Peyer's patch (tissue), 4 donors: Measurements from ENCODE around the gene MYO15B. TPM values are rescaled to one million over a fixed set of nuclear protein-coding genes. Genes with fewer than 3 reads are reported as not detected.

ENCODE experiments used
- DNase-seq, 3 donors: peaks; one replicate each; pipeline ENCODE4 v3.0.0-alpha.2; 2017 to 2019
- H3K27ac ChIP-seq, 4 donors: fragments of 200-600 bp; sonication (generic); one replicate each; pipeline ENCODE4 v1.5.1; 2016 to 2019
- H3K27me3 ChIP-seq, 2 donors: fragments of 200-600 bp; sonication (generic); one replicate each; pipeline ENCODE4 v1.5.1; 2019
- H3K36me3 ChIP-seq, 3 donors: fragments of 200-600 bp; sonication (generic); one replicate each; pipeline ENCODE4 v1.5.1; 2016 to 2019
- H3K4me1 ChIP-seq, 4 donors: fragments of 200-600 bp; sonication (generic); one replicate each; pipeline ENCODE4 v1.5.1; 2016 to 2019
- H3K4me3 ChIP-seq, 4 donors: fragments of 200-600 bp; sonication (generic); 1 replicate in 3 of 4; 2 replicates in 1 of 4; pipeline ENCODE4 v1.5.1; 2016 to 2019; ENCODE audit warnings: mild to moderate bottlenecking in 1 of 4
- H3K9me3 ChIP-seq, 4 donors: fragments of 200-600 bp; sonication (generic); one replicate each; pipeline ENCODE4 v1.5.1; 2016 to 2019; ENCODE audit warnings: mild to moderate bottlenecking in 1 of 4
- CTCF ChIP-seq, 6 experiments: fragments of 450-650 bp in 4 of 6; fragments of 200-600 bp in 2 of 6; sonication (generic) in 1 of 6; IDR thresholded peaks; one replicate each; pipeline ENCODE4 v1.5.1; 2017 to 2019; ENCODE audit warnings: antibody characterized with exemption in 6 of 6, mild to moderate bottlenecking in 3 of 6, moderate library complexity in 1 of 6
- POLR2A ChIP-seq, 2 donors: fragments of 450-650 bp; IDR thresholded peaks; one replicate each; pipeline ENCODE4 v1.5.1; 2017; ENCODE audit warnings: antibody characterized with exemption in 2 of 2, mild to moderate bottlenecking in 2 of 2, moderate library complexity in 2 of 2
- total RNA-seq, 4 donors: library from RNA; depleted of rRNA; stranded (reverse); fragments of >200 nt; gene quantifications; one replicate each; pipeline ENCODE4 v1.1.0, GENCODE V29; 2016

The MYO15B gene
- total RNA-seq, 4 donors from 2014 or later, result 552 to 2,671 (median 1,951) TPM

DNA sequence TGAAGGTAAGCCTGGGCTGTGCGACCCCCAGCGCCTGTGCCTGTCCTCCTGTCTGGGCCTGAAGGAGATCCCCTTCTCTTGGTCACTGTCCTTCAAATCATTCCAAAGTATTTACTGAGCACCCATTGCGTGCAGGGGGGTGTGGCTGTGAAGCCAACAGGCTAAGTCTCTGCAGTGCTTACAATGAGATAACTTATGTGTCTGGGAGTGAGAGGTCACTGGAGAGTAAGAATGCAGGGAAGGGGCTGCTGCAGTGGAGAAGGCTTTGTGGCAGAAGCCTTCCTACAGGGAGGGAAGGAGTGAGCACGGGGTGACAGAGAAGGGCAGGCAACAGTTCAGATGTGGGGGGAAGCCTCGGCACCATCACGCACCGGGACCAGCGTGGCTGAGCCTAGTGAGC is 34.5 kb downstream of the MYO15B start:
- H3K4me1 ChIP-seq, result peaks cover 0 to 5% (median 2%) of the 10 kb centered on the region in 4 donors
- no peaks in the 10 kb centered on the region for H3K9me3 ChIP-seq
- TF ChIP-seq POLR2A (IDR thresholded peaks at IDR 0.05) (no peak), CTCF (IDR thresholded peaks at IDR 0.05) (no peak)
- H3K27ac ChIP-seq, result peak overlapping the region in 1 of 4 donors; percentile 30
- no peak for DNase-seq
- no peak overlapping the region for H3K4me3 ChIP-seq
- no peaks in the 10 kb centered on the region for H3K27me3 ChIP-seq
- peaks cover 0 to 94% (median 0%) of the 10 kb centered on the region in 3 donors for H3K36me3 ChIP-seq

DNA sequence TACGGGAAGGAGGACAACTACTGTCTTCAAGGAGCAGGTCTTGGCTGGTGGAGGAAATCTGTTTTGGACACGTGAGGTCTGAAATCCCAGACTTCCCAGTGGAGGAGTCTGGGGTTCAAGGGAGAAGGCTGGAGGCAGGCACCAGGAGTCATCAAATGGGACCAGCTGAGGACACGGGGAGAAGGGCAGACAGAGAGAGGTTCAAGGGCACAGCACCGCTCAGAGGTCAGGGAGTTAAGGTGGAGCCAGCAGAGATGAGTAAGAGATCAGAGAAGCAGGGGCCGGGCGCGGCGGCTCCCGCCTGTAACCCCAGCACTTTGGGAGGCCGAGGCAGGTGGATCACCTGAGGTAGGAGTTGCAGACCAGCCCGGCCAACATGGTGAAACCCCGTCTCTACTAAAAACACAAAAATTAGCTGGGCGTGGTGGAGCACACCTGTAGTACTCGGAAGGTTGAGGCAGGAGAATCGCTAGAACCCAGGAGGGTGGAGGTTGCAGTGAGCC is 35.2 kb downstream of the MYO15B start:
- DNase-seq, result no peak
- TF ChIP-seq POLR2A (IDR thresholded peaks at IDR 0.05), result no peak
- TF ChIP-seq CTCF (IDR thresholded peaks at IDR 0.05), result no peak
- H3K36me3 ChIP-seq, result peaks cover 0 to 95% (median 0%) of the 10 kb centered on the region in 3 donors

DNA sequence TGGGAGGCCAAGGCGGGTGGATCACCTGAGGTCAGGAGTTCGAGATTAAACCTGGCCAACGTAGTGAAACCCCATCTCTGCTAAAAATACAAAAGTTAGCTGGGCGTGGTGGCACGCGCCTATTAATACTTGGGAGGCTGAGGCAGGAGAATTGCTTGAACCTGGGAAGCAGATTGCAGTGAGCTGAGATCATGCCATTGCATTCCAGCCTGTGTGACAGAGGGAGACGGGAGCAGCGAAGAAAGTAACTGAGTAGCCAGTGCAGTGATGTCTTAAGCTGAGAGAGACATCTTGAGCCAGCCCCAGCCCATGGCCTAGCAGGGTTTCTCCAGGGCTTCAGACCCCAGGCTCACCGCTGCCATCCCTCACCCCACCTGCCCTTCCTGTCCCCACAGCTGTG is 35.8 kb downstream of the MYO15B start:
- Histone ChIP-seq H3K4me1 (no peaks in the 10 kb centered on the region), H3K36me3 (peaks cover 0 to 89% (median 0%) of the 10 kb centered on the region in 3 donors), H3K4me3 (no peak overlapping the region), H3K27me3 (no peaks in the 10 kb centered on the region), H3K9me3 (no peaks in the 10 kb centered on the region), H3K27ac (no peak overlapping the region)
- TF ChIP-seq POLR2A (IDR thresholded peaks at IDR 0.05) (no peak), CTCF (IDR thresholded peaks at IDR 0.05) (no peak)
- DNase-seq, result no peak

More for the DNA sequence above, 35.2 kb downstream of the MYO15B start:
- Histone ChIP-seq H3K4me3 (no peak overlapping the region), H3K9me3 (no peaks in the 10 kb centered on the region), H3K27ac (peak overlapping the region in 1 of 4 donors; percentile 30), H3K27me3 (no peaks in the 10 kb centered on the region), H3K4me1 (peaks cover 0 to 2% (median under 1%) of the 10 kb centered on the region in 4 donors)

GRCh38 chr17:75624021-75624420 is 36.4 kb downstream of the MYO15B start:
- Histone ChIP-seq H3K4me3 (no peak overlapping the region), H3K9me3 (no peaks in the 10 kb centered on the region), H3K27ac (no peak overlapping the region), H3K27me3 (no peaks in the 10 kb centered on the region), H3K4me1 (no peaks in the 10 kb centered on the region), H3K36me3 (peaks cover 0 to 83% (median 0%) of the 10 kb centered on the region in 3 donors)
- TF ChIP-seq POLR2A (IDR thresholded peaks at IDR 0.05), result no peak
- TF ChIP-seq CTCF (IDR thresholded peaks at IDR 0.05), result no peak
- DNase-seq, result no peak

- no peaks in the 10 kb centered on the region for H3K27me3 ChIP-seq
- no peak for DNase-seq
- no peak overlapping the region for H3K27ac ChIP-seq
- TF ChIP-seq POLR2A (IDR thresholded peaks at IDR 0.05) (no peak), CTCF (IDR thresholded peaks at IDR 0.05) (no peak)
- no peaks in the 10 kb centered on the region for H3K4me1 ChIP-seq
- H3K4me3 ChIP-seq, result no peak overlapping the region
- H3K36me3 ChIP-seq, result peaks cover 0 to 75% (median 0%) of the 10 kb centered on the region in 3 donors
- no peaks in the 10 kb centered on the region for H3K9me3 ChIP-seq
Measured at GRCh38 chr17:75624714-75625345, 37.2 kb downstream of the MYO15B start.
